Suprapubic skin (tissue), 4 donors: ENCODE measurements around the gene SRSF10. TPM values are rescaled to one million over a fixed set of nuclear protein-coding genes. Genes with fewer than 3 reads are reported as not detected.

Experiments used
- DNase-seq, 2 donors: peaks; one replicate each; pipeline ENCODE4 v3.0.0-alpha.2; 2019; ENCODE audit warnings: low spot score in 2 of 2
- H3K27ac ChIP-seq: fragments of 200-600 bp; sonication (generic); one replicate; pipeline ENCODE4 v1.5.1; 2019
- H3K27me3 ChIP-seq: fragments of 200-600 bp; sonication (generic); one replicate; pipeline ENCODE4 v1.5.1; 2019
- H3K36me3 ChIP-seq: fragments of 200-600 bp; sonication (generic); one replicate; pipeline ENCODE4 v1.5.1; 2019
- H3K4me1 ChIP-seq: fragments of 200-600 bp; sonication (generic); one replicate; pipeline ENCODE4 v1.5.1; 2019
- H3K4me3 ChIP-seq: fragments of 200-600 bp; sonication (generic); one replicate; pipeline ENCODE4 v1.5.1; 2019; ENCODE audit warnings: mild to moderate bottlenecking
- H3K9me3 ChIP-seq: fragments of 200-600 bp; sonication (generic); one replicate; pipeline ENCODE4 v1.5.1; 2019
- EP300 ChIP-seq: sonication (generic); formaldehyde crosslinking; IDR thresholded peaks from one replicate; pipeline ENCODE4 v1.6.1; 2017; ENCODE audit warnings: antibody characterized with exemption
- POLR2A ChIP-seq, 2 donors: fragments of 450-650 bp; IDR thresholded peaks; one replicate each; pipeline ENCODE4 v1.6.1; 2017; ENCODE audit warnings: antibody characterized with exemption in 2 of 2, mild to moderate bottlenecking in 2 of 2, moderate library complexity in 2 of 2
- POLR2AphosphoS5 ChIP-seq, 3 donors: sonication (generic); formaldehyde crosslinking; IDR thresholded peaks; one replicate each; pipeline ENCODE4 v1.6.1; 2017; ENCODE audit warnings: antibody characterized with exemption in 3 of 3
- WGBS: methylation state at CpG from one replicate; pipeline ENCODE4 v1.1.5; 2018; 5-methylcytosine and 5-hydroxymethylcytosine counted together
- total RNA-seq, 4 donors: library from RNA; depleted of rRNA; stranded (reverse); fragments of >200 nt; gene quantifications; one replicate each; pipeline ENCODE4 v1.1.0, GENCODE V29; 2016
- TF ChIP-seq, protein P1 (sequence below), 2 donors: fragments of 200-600 bp in 1 of 2; fragments of 450-650 bp in 1 of 2; sonication (generic) in 1 of 2; IDR thresholded peaks; one replicate each; pipeline ENCODE4 v1.5.1; 2016 to 2019; ENCODE audit warnings: antibody characterized with exemption in 2 of 2, mild to moderate bottlenecking in 1 of 2, moderate library complexity in 1 of 2

The SRSF10 gene
- 100 to 1,000 TPM in 1 of 4 donors, 10 to 100 TPM in 3; 67.7 to 162 (median 74.2) TPM for total RNA-seq

DNA sequence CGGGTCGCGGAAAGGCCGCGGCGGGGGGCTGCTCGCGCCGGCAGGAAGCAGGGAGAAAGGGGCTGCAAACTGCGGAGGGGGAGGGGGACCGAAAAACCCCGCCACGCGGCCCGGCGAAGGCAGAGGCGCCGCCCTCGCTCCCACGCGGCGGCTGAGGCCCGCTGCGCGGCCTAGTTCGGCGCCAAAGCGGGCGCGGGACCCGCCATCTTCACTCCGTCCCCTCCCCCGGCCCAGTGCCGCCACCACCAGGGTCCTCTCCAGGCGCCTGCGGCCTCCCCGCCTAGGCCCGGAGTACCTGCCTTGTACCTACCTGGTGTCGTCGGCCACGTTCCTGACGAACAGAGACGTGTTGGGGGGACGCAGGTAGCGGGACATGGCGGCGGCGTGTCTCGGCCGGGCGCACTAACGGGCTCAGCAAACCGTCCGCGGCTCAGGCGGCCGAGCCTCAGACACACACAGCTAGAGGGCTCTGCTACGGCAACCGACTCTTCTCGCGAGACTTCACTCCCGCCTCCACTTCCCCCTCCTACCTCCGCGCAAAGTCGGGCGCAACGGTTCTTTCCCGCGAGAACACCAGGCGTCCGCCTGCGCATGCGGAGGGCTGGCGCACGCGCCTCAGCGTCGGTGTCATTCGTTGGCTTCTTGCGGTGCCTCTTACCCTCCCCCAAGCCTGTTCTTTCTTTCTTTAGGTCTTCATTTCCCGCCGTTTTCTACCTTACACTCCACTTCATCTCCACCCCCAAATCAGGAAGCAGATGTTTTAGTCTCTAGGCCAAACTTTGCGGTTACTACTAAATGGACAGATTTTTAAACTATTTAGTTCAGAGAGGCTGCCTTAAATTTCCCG lies at the start of gene SRSF10:
Gene SRSF10 (minus strand): TSS at position 447 of the 847 bp plus-strand sequence. CDS start 72 bp downstream, at position 375.
- Histone ChIP-seq H3K27me3 (no peaks in the 10 kb centered on the region), H3K36me3 (no peaks in the 10 kb centered on the region), H3K4me3 (peak within 1 kb of the TSS; percentile 90), H3K27ac (peak within 1 kb of the TSS; percentile 99), H3K4me1 (peaks cover 64% of the 10 kb centered on the region), H3K9me3 (no peaks in the 10 kb centered on the region)
- peak; percentile 99 for DNase-seq
- under 1% methylated on average over 66 of the region's 84 CpGs for WGBS
- TF ChIP-seq EP300: no peak
- TF ChIP-seq, protein P1, sequence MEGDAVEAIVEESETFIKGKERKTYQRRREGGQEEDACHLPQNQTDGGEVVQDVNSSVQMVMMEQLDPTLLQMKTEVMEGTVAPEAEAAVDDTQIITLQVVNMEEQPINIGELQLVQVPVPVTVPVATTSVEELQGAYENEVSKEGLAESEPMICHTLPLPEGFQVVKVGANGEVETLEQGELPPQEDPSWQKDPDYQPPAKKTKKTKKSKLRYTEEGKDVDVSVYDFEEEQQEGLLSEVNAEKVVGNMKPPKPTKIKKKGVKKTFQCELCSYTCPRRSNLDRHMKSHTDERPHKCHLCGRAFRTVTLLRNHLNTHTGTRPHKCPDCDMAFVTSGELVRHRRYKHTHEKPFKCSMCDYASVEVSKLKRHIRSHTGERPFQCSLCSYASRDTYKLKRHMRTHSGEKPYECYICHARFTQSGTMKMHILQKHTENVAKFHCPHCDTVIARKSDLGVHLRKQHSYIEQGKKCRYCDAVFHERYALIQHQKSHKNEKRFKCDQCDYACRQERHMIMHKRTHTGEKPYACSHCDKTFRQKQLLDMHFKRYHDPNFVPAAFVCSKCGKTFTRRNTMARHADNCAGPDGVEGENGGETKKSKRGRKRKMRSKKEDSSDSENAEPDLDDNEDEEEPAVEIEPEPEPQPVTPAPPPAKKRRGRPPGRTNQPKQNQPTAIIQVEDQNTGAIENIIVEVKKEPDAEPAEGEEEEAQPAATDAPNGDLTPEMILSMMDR (IDR thresholded peaks at IDR 0.05): peak in 1 of 2 donors; percentile 40
- peak; percentile 90 to 98 (median 97) for TF ChIP-seq POLR2AphosphoS5 (IDR thresholded peaks at IDR 0.05)
- TF ChIP-seq POLR2A (IDR thresholded peaks at IDR 0.05): peak; percentile 94 to 99

DNA sequence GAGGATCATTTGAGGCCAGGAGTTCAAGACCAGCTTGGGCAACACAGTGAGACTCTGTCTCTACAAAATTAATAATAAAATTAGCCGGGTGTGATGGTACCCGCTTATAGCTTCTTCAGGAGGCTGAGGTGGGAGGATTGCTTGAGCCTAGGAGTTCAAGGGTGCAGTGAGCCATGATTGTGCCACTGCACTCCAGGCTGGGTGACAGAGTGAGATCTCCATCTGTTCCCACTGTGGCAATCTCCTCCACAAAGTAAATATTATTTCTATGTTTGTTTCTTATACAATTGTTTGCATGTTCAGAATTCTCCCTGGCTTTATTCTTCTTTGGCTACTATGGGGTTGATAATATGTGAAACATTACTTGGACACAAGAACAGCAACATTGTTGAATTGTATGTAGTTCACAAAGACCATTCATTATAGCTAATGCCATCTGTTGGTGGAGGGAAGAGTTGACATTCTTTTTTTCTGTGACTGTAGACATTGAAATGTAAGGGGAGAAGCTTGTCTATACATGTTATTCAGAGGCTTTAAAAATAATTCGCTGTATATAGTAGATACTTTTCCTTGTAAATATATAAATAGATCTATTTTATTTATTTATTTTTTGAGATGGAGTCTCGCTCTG lies 47.8 kb upstream of the SRSF10 start:
- no peak for DNase-seq
- H3K27ac ChIP-seq: no peak overlapping the region
- H3K9me3 ChIP-seq: no peaks in the 10 kb centered on the region
- no peak overlapping the region for H3K4me3 ChIP-seq
- no peaks in the 10 kb centered on the region for H3K36me3 ChIP-seq
- 77% methylated on average over 4 of the region's 4 CpGs for WGBS
- no peaks in the 10 kb centered on the region for H3K27me3 ChIP-seq
- no peaks in the 10 kb centered on the region for H3K4me1 ChIP-seq
- no peak for TF ChIP-seq EP300

DNA sequence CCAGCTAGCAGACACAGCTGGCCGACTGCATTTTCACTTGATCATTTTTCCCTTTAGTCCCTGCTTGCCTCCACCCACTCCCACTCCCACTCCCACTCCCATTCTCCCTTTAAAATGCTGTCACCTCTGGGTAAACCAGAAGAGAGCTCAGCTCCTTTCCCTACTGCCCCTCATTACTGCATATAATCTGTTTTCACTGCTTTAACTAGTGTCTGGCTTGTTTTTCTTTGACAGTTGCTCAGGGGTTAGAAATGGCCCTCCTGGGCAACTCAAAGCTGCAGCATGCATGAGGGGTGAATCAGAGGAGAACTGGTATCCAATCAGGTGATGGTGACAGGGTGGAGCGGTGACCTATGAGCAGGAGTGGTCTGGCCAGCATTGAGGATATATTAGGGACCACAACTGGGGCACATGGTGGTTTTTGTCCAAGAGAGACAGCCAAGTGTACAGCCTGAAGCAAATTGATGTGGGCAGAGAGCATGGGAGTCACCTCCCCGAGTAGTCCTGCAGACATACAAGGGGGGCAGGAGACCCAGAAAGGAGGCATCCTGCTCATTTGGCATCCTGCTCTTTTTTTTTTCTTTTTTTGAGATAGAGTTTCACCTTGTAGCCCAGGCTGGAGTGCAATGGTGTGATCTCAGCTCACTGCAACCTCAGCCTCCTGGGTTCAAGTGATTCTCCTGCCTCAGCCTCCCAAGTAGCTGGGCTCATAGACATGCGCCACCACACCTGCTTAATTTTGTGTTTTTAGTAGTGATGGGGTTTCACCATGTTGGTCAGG lies 42.6 kb upstream of the SRSF10 start:
- TF ChIP-seq POLR2AphosphoS5 (IDR thresholded peaks at IDR 0.05): no peak
- no peak for TF ChIP-seq POLR2A (IDR thresholded peaks at IDR 0.05)
- TF ChIP-seq EP300: no peak
- TF ChIP-seq, protein P1 (IDR thresholded peaks at IDR 0.05): no peak
- no peaks in the 10 kb centered on the region for H3K27me3 ChIP-seq
- WGBS: 81% methylated on average over 4 of the region's 4 CpGs
- peaks cover 35% of the 10 kb centered on the region for H3K4me1 ChIP-seq
- H3K9me3 ChIP-seq: no peaks in the 10 kb centered on the region
- no peak for DNase-seq
- no peaks in the 10 kb centered on the region for H3K36me3 ChIP-seq
- no peak overlapping the region for H3K27ac ChIP-seq
- no peak overlapping the region for H3K4me3 ChIP-seq

DNA sequence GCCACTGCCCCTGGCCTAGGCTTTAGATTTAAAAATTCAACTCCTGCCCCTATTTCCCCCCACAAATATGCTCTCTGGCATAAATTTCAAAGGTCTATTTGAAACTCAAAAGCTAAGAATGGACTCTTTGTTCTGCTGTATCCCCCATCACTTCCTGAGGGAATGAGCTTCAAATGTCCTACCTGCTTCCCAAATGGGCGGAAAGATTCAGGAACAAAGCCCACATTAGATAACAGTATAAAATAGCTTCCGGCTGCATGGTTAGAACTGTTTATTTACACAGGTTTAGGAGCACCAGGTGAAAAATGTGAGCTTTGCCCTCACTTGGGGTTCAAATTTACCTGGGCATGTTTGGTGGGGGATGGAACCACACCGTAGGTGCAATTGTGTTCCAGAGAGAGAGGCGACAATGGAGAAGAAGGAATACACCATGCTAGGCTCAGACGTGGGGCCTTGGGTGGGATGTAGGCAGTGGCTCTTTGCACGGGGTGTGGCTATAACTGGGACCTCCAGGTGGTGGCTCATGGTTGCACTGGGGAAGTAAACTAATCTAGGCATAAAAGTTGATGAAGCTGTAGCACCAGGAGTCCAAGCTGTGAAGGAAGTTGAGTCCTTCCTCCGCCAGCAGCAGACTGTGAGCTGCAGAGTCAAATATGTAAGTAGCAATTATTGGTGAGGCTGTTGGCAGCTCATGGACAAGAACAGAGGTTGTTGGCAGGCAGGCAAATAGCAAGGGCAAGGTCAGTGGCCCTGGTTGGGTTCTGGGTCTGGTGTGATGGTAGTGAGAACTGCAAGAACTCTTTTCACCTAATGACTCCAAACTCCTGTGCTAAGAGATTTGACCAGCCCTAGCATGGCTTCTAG lies 41.5 kb upstream of the SRSF10 start:
- H3K9me3 ChIP-seq: no peaks in the 10 kb centered on the region
- H3K4me1 ChIP-seq: peaks cover 37% of the 10 kb centered on the region
- H3K27me3 ChIP-seq: no peaks in the 10 kb centered on the region
- no peak overlapping the region for H3K4me3 ChIP-seq
- TF ChIP-seq, protein P1 (IDR thresholded peaks at IDR 0.05): no peak
- TF ChIP-seq POLR2A (IDR thresholded peaks at IDR 0.05) (no peak), POLR2AphosphoS5 (IDR thresholded peaks at IDR 0.05) (no peak), EP300 (no peak)
- 85% methylated on average over 7 of the region's 7 CpGs for WGBS
- H3K27ac ChIP-seq: no peak overlapping the region
- no peak for DNase-seq
- no peaks in the 10 kb centered on the region for H3K36me3 ChIP-seq

DNA sequence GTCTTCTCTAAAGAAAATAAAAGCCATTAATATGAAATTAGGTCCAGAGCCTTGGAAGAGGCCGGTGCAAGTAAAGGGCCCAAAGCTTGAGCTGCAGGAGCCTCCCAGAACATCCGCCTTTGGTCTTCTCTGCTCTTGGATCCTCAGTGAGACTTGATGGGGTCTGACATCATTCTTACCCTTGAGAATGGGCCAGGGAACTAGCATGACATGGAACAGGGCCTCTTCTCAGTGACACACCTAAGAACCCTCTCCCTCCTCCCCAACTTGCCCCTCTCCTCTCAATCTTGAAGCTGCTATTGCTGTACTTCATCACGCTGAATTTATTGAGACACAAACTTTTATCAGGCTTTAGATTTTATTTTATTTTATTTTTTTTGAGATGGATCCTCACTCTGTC lies 40.3 kb upstream of the SRSF10 start:
- WGBS: 83% methylated on average over 3 of the region's 3 CpGs

More for the DNA sequence above, 40.3 kb upstream of the SRSF10 start:
- peak overlapping the region; percentile 76 for H3K27ac ChIP-seq
- no peaks in the 10 kb centered on the region for H3K36me3 ChIP-seq
- H3K9me3 ChIP-seq: no peaks in the 10 kb centered on the region
- H3K4me1 ChIP-seq: peaks cover 44% of the 10 kb centered on the region
- H3K27me3 ChIP-seq: no peaks in the 10 kb centered on the region
- no peak for DNase-seq
- no peak overlapping the region for H3K4me3 ChIP-seq
- TF ChIP-seq, protein P1 (IDR thresholded peaks at IDR 0.05): no peak
- TF ChIP-seq POLR2A (IDR thresholded peaks at IDR 0.05) (no peak), POLR2AphosphoS5 (IDR thresholded peaks at IDR 0.05) (no peak), EP300 (no peak)
